ENCODE data around the gene DOCK2. TPM values are rescaled to one million over a fixed set of nuclear protein-coding genes. Genes with fewer than 3 reads are reported as not detected.

DOCK2 gene
- total RNA-seq, 3 donors from 2014 or later: 13.4 to 43.8 (median 19.8) TPM

DNA sequence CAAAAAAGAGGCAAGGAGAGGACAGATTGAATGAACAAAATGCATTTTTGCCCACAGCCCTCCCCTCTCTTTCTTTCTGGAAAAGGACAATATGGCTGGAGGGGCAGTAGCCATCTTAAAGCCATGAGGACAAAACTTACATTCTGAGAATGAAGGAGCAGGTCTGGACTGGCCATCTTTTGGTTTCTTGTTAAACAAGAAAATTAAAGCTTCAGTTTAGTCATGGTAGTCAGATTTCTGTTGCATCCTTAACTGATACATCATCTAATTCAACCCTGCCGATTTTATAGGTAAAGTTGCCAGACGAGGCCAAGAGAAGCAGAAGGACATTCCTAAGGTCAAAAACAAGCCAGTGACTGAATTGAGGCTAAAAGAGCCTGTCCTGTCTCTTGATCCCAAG is 374.7 kb downstream of the DOCK2 start:
- Histone ChIP-seq H3K9me3 (no peaks in the 10 kb centered on the region), H3K27me3 (no peaks in the 10 kb centered on the region), H3K36me3 (no peaks in the 10 kb centered on the region), H3K27ac (no peak overlapping the region), H3K4me3 (no peak overlapping the region), H3K4me1 (no peaks in the 10 kb centered on the region)
- intact Hi-C loops (cut with DNase I; ENCODE audit: low total_unique reads): no loop called here
- no peak for DNase-seq (ENCODE audit: low spot score in 2 of 2)
- TF ChIP-seq POLR2A (IDR thresholded peaks at IDR 0.05) (no peak), CTCF (IDR thresholded peaks at IDR 0.05) (no peak), POLR2AphosphoS5 (IDR thresholded peaks at IDR 0.05) (no peak)

DNA sequence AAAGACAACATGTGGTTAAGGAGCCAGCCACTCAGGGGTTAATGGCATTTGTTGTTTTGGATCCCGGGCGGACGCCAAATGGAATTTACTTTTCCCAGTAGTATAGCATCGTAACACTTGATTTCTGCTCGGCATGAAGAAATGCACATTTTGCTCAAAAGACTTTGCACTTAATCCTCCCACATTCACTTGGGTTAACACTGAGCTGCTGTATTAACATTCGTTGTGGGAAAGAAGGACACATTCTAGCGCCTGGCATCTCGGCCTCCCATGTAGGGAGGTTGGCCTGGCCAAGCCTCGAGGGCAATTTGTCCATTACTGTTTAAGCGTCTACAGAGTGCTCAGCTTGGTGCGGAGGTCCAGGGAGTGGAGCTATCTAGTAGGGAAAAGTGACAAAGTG is 375.5 kb downstream of the DOCK2 start:
- H3K27me3 ChIP-seq: no peaks in the 10 kb centered on the region
- no peak overlapping the region for H3K27ac ChIP-seq
- no peak for DNase-seq (ENCODE audit: low spot score in 2 of 2)
- no peaks in the 10 kb centered on the region for H3K9me3 ChIP-seq
- H3K4me3 ChIP-seq: no peak overlapping the region
- TF ChIP-seq POLR2A (IDR thresholded peaks at IDR 0.05) (no peak), CTCF (IDR thresholded peaks at IDR 0.05) (no peak), POLR2AphosphoS5 (IDR thresholded peaks at IDR 0.05) (no peak)
- no peaks in the 10 kb centered on the region for H3K36me3 ChIP-seq
- no peaks in the 10 kb centered on the region for H3K4me1 ChIP-seq
- intact Hi-C loops (cut with DNase I; ENCODE audit: low total_unique reads): no loop called here

DNA sequence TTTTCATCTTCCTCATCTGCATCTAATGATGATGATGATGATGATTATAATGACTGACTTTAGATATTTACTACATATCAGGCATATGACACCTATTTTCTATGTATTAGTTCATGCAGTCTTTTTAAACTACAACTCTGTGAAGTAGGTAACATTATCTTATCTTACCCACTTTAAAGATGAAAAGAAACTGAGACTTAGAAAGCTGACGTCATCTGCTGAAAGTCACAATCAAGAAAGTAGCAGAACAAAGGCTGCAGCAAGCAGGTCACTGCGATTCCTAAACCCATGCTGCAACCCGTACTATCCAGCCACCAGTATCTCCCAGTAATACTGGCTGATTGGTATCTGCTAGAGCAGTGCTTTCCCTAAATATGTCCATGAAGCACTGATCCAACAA is 383.3 kb downstream of the DOCK2 start:
- Histone ChIP-seq H3K4me3 (no peak overlapping the region), H3K9me3 (no peaks in the 10 kb centered on the region), H3K27ac (no peak overlapping the region), H3K36me3 (no peaks in the 10 kb centered on the region), H3K4me1 (no peaks in the 10 kb centered on the region), H3K27me3 (peaks cover 0 to 3% of the 10 kb centered on the region in 2 donors)
- no peak for TF ChIP-seq CTCF (IDR thresholded peaks at IDR 0.05)
- no peak for TF ChIP-seq POLR2A (IDR thresholded peaks at IDR 0.05)
- no peak for TF ChIP-seq POLR2AphosphoS5 (IDR thresholded peaks at IDR 0.05)
- DNase-seq (ENCODE audit: low spot score in 2 of 2): no peak
- intact Hi-C loops (cut with DNase I; ENCODE audit: low total_unique reads): no loop called here

- no peak for DNase-seq (ENCODE audit: low spot score in 2 of 2)
- no peak overlapping the region for H3K27ac ChIP-seq
- no peaks in the 10 kb centered on the region for H3K36me3 ChIP-seq
- H3K27me3 ChIP-seq: peaks cover 0 to 3% of the 10 kb centered on the region in 2 donors
- intact Hi-C loops (cut with DNase I; ENCODE audit: low total_unique reads): no loop called here
- TF ChIP-seq POLR2A (IDR thresholded peaks at IDR 0.05) (no peak), CTCF (IDR thresholded peaks at IDR 0.05) (no peak), POLR2AphosphoS5 (IDR thresholded peaks at IDR 0.05) (no peak)
- no peaks in the 10 kb centered on the region for H3K4me1 ChIP-seq
- H3K9me3 ChIP-seq: no peaks in the 10 kb centered on the region
- no peak overlapping the region for H3K4me3 ChIP-seq
Measured at GRCh38 chr5:170021506-170021905, 384.4 kb downstream of the DOCK2 start.

DNA sequence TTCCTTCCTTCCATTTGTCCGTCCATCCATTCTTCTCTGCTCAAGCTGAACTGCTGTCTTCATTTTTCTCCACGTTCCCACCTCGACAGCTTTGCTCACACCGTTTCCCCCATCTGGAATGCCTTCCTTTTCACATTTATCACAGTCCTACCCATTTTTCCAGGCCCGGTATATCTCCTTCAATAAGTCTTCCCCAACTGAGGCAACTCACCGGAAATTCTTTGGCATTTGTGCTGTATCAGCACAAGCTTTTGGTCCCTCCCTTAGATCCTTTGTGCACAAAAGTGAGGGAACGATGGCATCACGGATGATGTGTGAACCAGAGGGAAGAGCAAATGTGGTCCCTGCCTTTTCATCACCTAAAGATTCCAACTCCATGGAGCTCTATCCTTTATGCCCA is 388.8 kb downstream of the DOCK2 start:
- no peak for DNase-seq (ENCODE audit: low spot score in 2 of 2)
- H3K27ac ChIP-seq: no peak overlapping the region
- H3K36me3 ChIP-seq: no peaks in the 10 kb centered on the region
- H3K27me3 ChIP-seq: peaks cover 0 to 3% of the 10 kb centered on the region in 2 donors
- intact Hi-C loops (cut with DNase I; ENCODE audit: low total_unique reads): no loop called here
- no peaks in the 10 kb centered on the region for H3K4me1 ChIP-seq
- no peaks in the 10 kb centered on the region for H3K9me3 ChIP-seq
- no peak overlapping the region for H3K4me3 ChIP-seq
- TF ChIP-seq CTCF (IDR thresholded peaks at IDR 0.05) (no peak), POLR2A (IDR thresholded peaks at IDR 0.05) (no peak), POLR2AphosphoS5 (IDR thresholded peaks at IDR 0.05) (no peak)
